Esophagus squamous epithelium (tissue), 5 donors: Measurements from ENCODE around the gene EVC. TPM values are rescaled to one million over a fixed set of nuclear protein-coding genes. Genes with fewer than 3 reads are reported as not detected.

ENCODE experiments used
- DNase-seq: peaks from one replicate; lab custom pipeline; 2025; lab: John Stamatoyannopoulos, UW
- H3K27ac ChIP-seq, 4 donors: fragments of 200-600 bp; sonication (generic); one replicate each; pipeline ENCODE4 v1.5.1; 2016 to 2019; ENCODE audit warnings: mild to moderate bottlenecking in 1 of 4
- H3K27me3 ChIP-seq, 4 donors: fragments of 200-600 bp; sonication (generic); 1 replicate in 3 of 4; 2 replicates in 1 of 4; pipeline versions ENCODE4 v1.5.1 to v1.6.0; 2017 to 2021; ENCODE audit warnings: antibody characterized with exemption in 1 of 4
- H3K36me3 ChIP-seq, 3 donors: fragments of 200-600 bp; sonication (generic); one replicate each; pipeline ENCODE4 v1.5.1; 2016 to 2019
- H3K4me1 ChIP-seq, 3 donors: fragments of 200-600 bp; sonication (generic); one replicate each; pipeline ENCODE4 v1.5.1; 2017 to 2019
- H3K4me3 ChIP-seq, 4 donors: fragments of 200-600 bp; sonication (generic); 1 replicate in 3 of 4; 2 replicates in 1 of 4; pipeline ENCODE4 v1.5.1; 2016 to 2019; ENCODE audit warnings: mild to moderate bottlenecking in 2 of 4, moderate library complexity in 1 of 4
- H3K9me3 ChIP-seq, 3 donors: fragments of 200-600 bp; sonication (generic); one replicate each; pipeline ENCODE4 v1.5.1; 2016 to 2019
- CTCF ChIP-seq, 6 experiments: fragments of 450-650 bp in 4 of 6; fragments of 200-600 bp in 2 of 6; sonication (generic) in 2 of 6; IDR thresholded peaks; one replicate each; pipeline ENCODE4 v1.5.1; 2016 to 2019; ENCODE audit warnings: antibody characterized with exemption in 6 of 6, mild to moderate bottlenecking in 4 of 6, moderate library complexity in 4 of 6
- POLR2A ChIP-seq, 4 donors: fragments of 450-650 bp; IDR thresholded peaks; one replicate each; pipeline ENCODE4 v1.6.1; 2017; ENCODE audit warnings: antibody characterized with exemption in 4 of 4, mild to moderate bottlenecking in 4 of 4, moderate library complexity in 3 of 4
- WGBS, 2 donors: methylation state at CpG; one replicate each; pipeline ENCODE4 v1.1.5; 2018; 5-methylcytosine and 5-hydroxymethylcytosine counted together
- intact Hi-C: fragments of 100-400 bp; cut with DNase I; formaldehyde crosslinking; loops from one replicate; pipeline ENCODE4 v1.15.0; 2022
- total RNA-seq, 4 donors: library from RNA; depleted of rRNA; stranded (reverse); fragments of >200 nt; gene quantifications; one replicate each; pipeline ENCODE4 v1.1.0, GENCODE V29; 2016
- donor health status: DM: yes; HTN: yes; CAD: no.

The EVC gene
- total RNA-seq, 4 donors from 2014 or later = 4.2 to 17.2 (median 6.3) TPM

GRCh38 chr4:5676763-5677162 lies 34.2 kb upstream of the EVC start:
- no peak for DNase-seq
- Histone ChIP-seq H3K4me1 (no peaks in the 10 kb centered on the region), H3K27me3 (no peaks in the 10 kb centered on the region), H3K27ac (no peak overlapping the region), H3K4me3 (no peak overlapping the region), H3K36me3 (peaks cover 0 to 71% (median 6%) of the 10 kb centered on the region in 3 donors), H3K9me3 (no peaks in the 10 kb centered on the region)
- WGBS, 2 donors = 89 to 95% methylated on average over 8 of the region's 8 CpGs
- no peak for TF ChIP-seq CTCF (IDR thresholded peaks at IDR 0.05)
- TF ChIP-seq POLR2A (IDR thresholded peaks at IDR 0.05) = no peak
- intact Hi-C loops = no loop called here

GRCh38 chr4:5678977-5679376 lies 32.0 kb upstream of the EVC start:
- H3K27me3 ChIP-seq = no peaks in the 10 kb centered on the region
- intact Hi-C loops = no loop called here
- no peak for DNase-seq
- no peaks in the 10 kb centered on the region for H3K4me1 ChIP-seq
- 75 to 84% methylated on average over 10 of the region's 10 CpGs for WGBS, 2 donors
- peaks cover 0 to 83% (median 6%) of the 10 kb centered on the region in 3 donors for H3K36me3 ChIP-seq
- H3K4me3 ChIP-seq = no peak overlapping the region
- no peaks in the 10 kb centered on the region for H3K9me3 ChIP-seq
- no peak for TF ChIP-seq POLR2A (IDR thresholded peaks at IDR 0.05)
- TF ChIP-seq CTCF (IDR thresholded peaks at IDR 0.05) = no peak
- H3K27ac ChIP-seq = no peak overlapping the region

- 39 to 72% methylated on average over 4 to 9 of the region's 10 CpGs for WGBS, 2 donors
- TF ChIP-seq POLR2A (IDR thresholded peaks at IDR 0.05) (no peak), CTCF (IDR thresholded peaks at IDR 0.05) (no peak)
- Histone ChIP-seq H3K9me3 (no peaks in the 10 kb centered on the region), H3K27ac (no peak overlapping the region), H3K36me3 (peaks cover 15 to 98% (median 19%) of the 10 kb centered on the region in 3 donors), H3K4me3 (no peak overlapping the region), H3K27me3 (no peaks in the 10 kb centered on the region), H3K4me1 (no peaks in the 10 kb centered on the region)
- no peak for DNase-seq
- intact Hi-C loops = no loop called here
These were observed 27.4 kb upstream of the EVC start for GRCh38 chr4:5683566-5683965.

DNA sequence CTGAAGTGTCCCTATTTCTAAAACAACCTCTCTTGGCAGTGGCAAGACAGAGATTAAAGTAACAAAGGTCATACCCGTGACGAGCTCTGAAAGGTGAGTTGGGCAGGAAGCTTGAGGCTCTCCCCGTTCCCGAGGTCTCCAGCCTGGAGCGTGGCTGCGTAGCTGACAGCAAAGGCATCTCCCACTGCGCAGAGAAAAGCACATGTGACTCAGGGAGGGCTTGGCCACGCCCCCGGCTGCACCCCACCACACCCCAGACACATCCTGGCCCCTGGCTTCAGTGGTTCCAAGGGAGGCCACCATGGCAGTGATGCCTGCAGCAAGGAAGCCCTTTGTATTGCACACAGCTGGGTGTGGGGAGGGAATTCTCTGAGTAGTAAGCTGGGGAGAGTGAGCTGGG lies 25.7 kb upstream of the EVC start:
- intact Hi-C loops = no loop called here
- Histone ChIP-seq H3K4me3 (no peak overlapping the region), H3K27me3 (no peaks in the 10 kb centered on the region), H3K4me1 (no peaks in the 10 kb centered on the region), H3K9me3 (no peaks in the 10 kb centered on the region), H3K27ac (no peak overlapping the region), H3K36me3 (peaks cover 15 to 100% (median 24%) of the 10 kb centered on the region in 3 donors)
- TF ChIP-seq CTCF (IDR thresholded peaks at IDR 0.05) (no peak), POLR2A (IDR thresholded peaks at IDR 0.05) (no peak)
- DNase-seq = no peak
- WGBS, 2 donors = 88 to 94% methylated on average over 7 to 8 of the region's 9 CpGs

DNA sequence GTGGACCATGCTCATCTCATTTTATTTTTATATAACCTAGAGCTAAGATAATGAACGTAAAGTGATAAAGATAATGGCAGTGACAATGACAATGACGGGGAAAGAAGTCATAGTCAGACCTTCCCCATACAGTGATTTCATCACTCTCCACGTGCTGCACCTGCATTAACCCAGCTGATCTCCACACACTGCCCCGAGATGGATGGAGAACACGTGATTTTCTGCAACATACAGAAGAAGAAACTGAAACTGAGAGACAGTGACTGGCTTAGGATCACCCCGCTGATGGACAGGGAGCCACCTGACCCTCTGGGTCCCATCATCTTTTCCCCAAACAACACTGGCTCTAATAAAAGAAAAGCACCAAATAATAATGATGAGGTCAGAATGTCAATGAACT lies 24.7 kb upstream of the EVC start:
- Histone ChIP-seq H3K4me3 (no peak overlapping the region), H3K27me3 (no peaks in the 10 kb centered on the region), H3K27ac (no peak overlapping the region), H3K36me3 (peaks cover 15 to 100% (median 18%) of the 10 kb centered on the region in 3 donors), H3K4me1 (no peaks in the 10 kb centered on the region), H3K9me3 (no peaks in the 10 kb centered on the region)
- TF ChIP-seq POLR2A (IDR thresholded peaks at IDR 0.05) (no peak), CTCF (IDR thresholded peaks at IDR 0.05) (no peak)
- intact Hi-C loops = no loop called here
- 74 to 91% methylated on average over 6 of the region's 6 CpGs for WGBS, 2 donors
- no peak for DNase-seq
